Astrocyte (in vitro differentiated cells and primary cell): ENCODE measurements around the gene RASGRP2. TPM values are rescaled to one million over a fixed set of nuclear protein-coding genes. Genes with fewer than 3 reads are reported as not detected.

Experiments
- DNase-seq: peaks from one replicate; pipeline ENCODE4 v3.0.0-alpha.2; 2010; ENCODE audit warnings: low read depth
- FAIRE-seq: peaks from 2 replicates; lab custom pipeline; 2011; peaks lifted over from hg19 to GRCh38; lab: Jason Lieb, UNC
- H2AFZ ChIP-seq: 2 replicates; pipeline ENCODE4 v1.6.0; 2012; ENCODE audit warnings: low read depth, low read length, inconsistent platforms
- H3K27ac ChIP-seq: 2 replicates; pipeline ENCODE4 v1.5.1; 2011; ENCODE audit warnings: low read depth, low read length, inconsistent platforms
- H3K27me3 ChIP-seq: 2 replicates; pipeline ENCODE4 v1.6.0; 2011; ENCODE audit warnings: low read length, inconsistent platforms; ENCODE audit not compliant: insufficient read depth
- H3K36me3 ChIP-seq: 2 replicates; pipeline ENCODE4 v1.5.1; 2011; ENCODE audit warnings: low read length, inconsistent platforms; ENCODE audit not compliant: insufficient read depth
- H3K4me1 ChIP-seq: 2 replicates; pipeline ENCODE4 v1.5.1; 2011; ENCODE audit warnings: low read length, inconsistent platforms; ENCODE audit not compliant: insufficient read depth
- H3K4me2 ChIP-seq: 2 replicates; pipeline ENCODE4 v1.6.0; 2012; ENCODE audit warnings: low read length, inconsistent platforms
- H3K4me3 ChIP-seq: 2 replicates; pipeline ENCODE4 v1.5.1; 2011; ENCODE audit warnings: low read depth, mild to moderate bottlenecking, low read length, inconsistent platforms; ENCODE audit not compliant: insufficient read depth
- H3K79me2 ChIP-seq: 2 replicates; pipeline ENCODE4 v1.6.0; 2012; ENCODE audit warnings: mild to moderate bottlenecking, low read length, inconsistent platforms; ENCODE audit not compliant: insufficient read depth
- H3K9ac ChIP-seq: 2 replicates; pipeline ENCODE4 v1.6.0; 2012; ENCODE audit warnings: mild to moderate bottlenecking, low read length, inconsistent platforms
- H3K9me3 ChIP-seq: 2 replicates; pipeline ENCODE4 v1.5.1; 2012; ENCODE audit warnings: low read depth, mild to moderate bottlenecking, low read length, inconsistent platforms; ENCODE audit not compliant: insufficient read depth
- H4K20me1 ChIP-seq: 2 replicates; pipeline ENCODE4 v1.6.0; 2012; ENCODE audit warnings: low read length, inconsistent platforms; ENCODE audit not compliant: insufficient read depth
- H3K27ac Mint-ChIP-seq: one replicate; pipeline ENCODE4 v1.8.0; 2021; ENCODE audit warnings: mild to moderate bottlenecking, mixed read lengths; ENCODE audit not compliant: unreplicated experiment
- H3K27me3 Mint-ChIP-seq: one replicate; pipeline ENCODE4 v1.8.0; 2021; ENCODE audit warnings: low read depth, mixed read lengths; ENCODE audit not compliant: unreplicated experiment
- H3K36me3 Mint-ChIP-seq: one replicate; pipeline ENCODE4 v1.8.0; 2021; ENCODE audit warnings: low read depth, mixed read lengths; ENCODE audit not compliant: unreplicated experiment
- H3K4me1 Mint-ChIP-seq: one replicate; pipeline ENCODE4 v1.8.0; 2021; ENCODE audit warnings: low read depth, mixed read lengths; ENCODE audit not compliant: unreplicated experiment
- H3K4me3 Mint-ChIP-seq: one replicate; pipeline ENCODE4 v1.8.0; 2021; ENCODE audit warnings: mild to moderate bottlenecking, moderate library complexity, mixed read lengths; ENCODE audit not compliant: unreplicated experiment
- H3K9me3 Mint-ChIP-seq: one replicate; pipeline ENCODE4 v1.8.0; 2021; ENCODE audit warnings: mild to moderate bottlenecking, mixed read lengths; ENCODE audit not compliant: unreplicated experiment
- EZH2 ChIP-seq: IDR thresholded peaks from 2 replicates; pipeline ENCODE4 v1.6.1; 2012; ENCODE audit warnings: mild to moderate bottlenecking, low read length, inconsistent platforms; ENCODE audit not compliant: insufficient read depth
- total RNA-seq: library from RNA; stranded (reverse); gene quantifications from 2 replicates; pipeline ENCODE4 v1.2.1, GENCODE V29; 2021
- TF ChIP-seq, protein P1 (sequence below): IDR thresholded peaks from 2 replicates; pipeline ENCODE4 v1.5.1; 2011; ENCODE audit warnings: low read depth, mild to moderate bottlenecking, inconsistent platforms, low read length, moderate library complexity; ENCODE audit not compliant: insufficient read depth

Gene RASGRP2
- total RNA-seq, 1 donor from 2014 or later = 3.9 TPM

DNA sequence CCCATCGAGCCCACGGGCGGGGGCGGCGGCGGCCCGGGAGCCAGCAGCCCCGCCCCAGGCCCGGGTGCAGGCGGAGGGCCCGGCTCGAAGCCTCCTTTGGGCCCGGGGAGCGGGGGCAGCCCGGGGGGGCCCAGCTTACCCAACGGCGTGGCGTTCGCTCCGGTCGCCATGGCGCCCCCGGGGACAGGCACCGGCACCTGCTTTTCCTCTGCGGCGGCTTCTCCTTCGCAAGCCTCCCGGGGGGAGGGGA lies 34.2 kb upstream of the RASGRP2 start:
- H3K36me3 ChIP-seq = peaks cover 33% of the 10 kb centered on the region
- H3K27ac ChIP-seq = peak overlapping the region; percentile 87
- DNase-seq (no peak), FAIRE-seq (no peak)
- TF ChIP-seq, protein P1, sequence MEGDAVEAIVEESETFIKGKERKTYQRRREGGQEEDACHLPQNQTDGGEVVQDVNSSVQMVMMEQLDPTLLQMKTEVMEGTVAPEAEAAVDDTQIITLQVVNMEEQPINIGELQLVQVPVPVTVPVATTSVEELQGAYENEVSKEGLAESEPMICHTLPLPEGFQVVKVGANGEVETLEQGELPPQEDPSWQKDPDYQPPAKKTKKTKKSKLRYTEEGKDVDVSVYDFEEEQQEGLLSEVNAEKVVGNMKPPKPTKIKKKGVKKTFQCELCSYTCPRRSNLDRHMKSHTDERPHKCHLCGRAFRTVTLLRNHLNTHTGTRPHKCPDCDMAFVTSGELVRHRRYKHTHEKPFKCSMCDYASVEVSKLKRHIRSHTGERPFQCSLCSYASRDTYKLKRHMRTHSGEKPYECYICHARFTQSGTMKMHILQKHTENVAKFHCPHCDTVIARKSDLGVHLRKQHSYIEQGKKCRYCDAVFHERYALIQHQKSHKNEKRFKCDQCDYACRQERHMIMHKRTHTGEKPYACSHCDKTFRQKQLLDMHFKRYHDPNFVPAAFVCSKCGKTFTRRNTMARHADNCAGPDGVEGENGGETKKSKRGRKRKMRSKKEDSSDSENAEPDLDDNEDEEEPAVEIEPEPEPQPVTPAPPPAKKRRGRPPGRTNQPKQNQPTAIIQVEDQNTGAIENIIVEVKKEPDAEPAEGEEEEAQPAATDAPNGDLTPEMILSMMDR = no peak
- TF ChIP-seq EZH2 = no peak
- Mint-ChIP-seq H3K9me3 (no peaks in the 10 kb centered on the region), H3K27ac (no peak overlapping the region), H3K4me3 (no peak overlapping the region), H3K27me3 (no peaks in the 10 kb centered on the region), H3K4me1 (peaks cover 16% of the 10 kb centered on the region), H3K36me3 (peaks cover 4% of the 10 kb centered on the region)
- H4K20me1 ChIP-seq = peaks cover 44% of the 10 kb centered on the region
- H3K4me2 ChIP-seq = peak overlapping the region; percentile 56
- no peak overlapping the region for H2AFZ ChIP-seq
- H3K79me2 ChIP-seq = peaks cover 43% of the 10 kb centered on the region
- peak overlapping the region; percentile 67 for H3K4me3 ChIP-seq
- peaks cover 13% of the 10 kb centered on the region for H3K4me1 ChIP-seq
- H3K9ac ChIP-seq = peak overlapping the region; percentile 93
- H3K9me3 ChIP-seq = no peaks in the 10 kb centered on the region
- H3K27me3 ChIP-seq = no peaks in the 10 kb centered on the region

DNA sequence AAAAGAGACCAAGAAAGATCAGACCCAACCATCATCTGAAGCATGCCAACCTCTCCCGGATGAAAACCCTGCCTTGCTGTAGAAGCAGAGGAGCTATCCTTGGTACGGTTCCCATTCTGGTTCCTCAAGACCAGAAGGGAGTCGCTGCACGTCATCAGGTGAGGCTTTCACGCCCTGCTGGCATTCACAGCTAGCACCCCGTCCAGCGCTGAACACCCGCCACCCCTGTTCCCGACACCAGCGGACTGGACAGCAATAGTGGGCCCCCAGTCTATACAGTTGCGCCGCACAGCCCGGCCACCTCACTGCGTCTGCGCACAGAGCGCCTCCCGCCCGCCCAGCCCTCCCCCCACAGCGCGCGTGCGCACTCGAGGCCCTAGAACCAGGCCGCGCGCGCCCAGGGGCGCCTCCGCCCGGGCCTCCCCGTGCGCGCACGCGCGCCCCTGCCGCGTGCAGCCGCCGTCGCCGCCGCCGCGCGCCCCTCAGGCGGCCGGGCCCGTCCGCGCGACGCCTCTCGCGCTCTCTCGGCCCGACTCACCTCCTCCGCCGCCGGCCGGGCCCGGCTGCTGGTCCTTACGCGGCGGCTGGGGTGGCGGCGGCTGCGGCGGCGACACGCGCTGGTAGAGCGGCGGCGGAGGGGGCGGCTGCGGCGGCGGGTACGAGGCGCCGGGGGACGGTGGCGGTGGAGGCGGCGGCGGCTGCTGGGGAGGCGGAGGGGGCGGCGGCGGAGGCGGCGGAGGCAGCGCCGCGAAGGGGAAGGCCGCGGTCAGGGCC lies 33.7 kb upstream of the RASGRP2 start:
- peaks cover 13% of the 10 kb centered on the region for H3K4me1 ChIP-seq
- H3K4me3 ChIP-seq = peak overlapping the region; percentile 99
- FAIRE-seq = no peak
- H3K27me3 Mint-ChIP-seq = no peaks in the 10 kb centered on the region
- H3K36me3 ChIP-seq = peaks cover 39% of the 10 kb centered on the region
- H2AFZ ChIP-seq = no peak overlapping the region
- H3K4me2 ChIP-seq = peak overlapping the region; percentile 92
- H3K36me3 Mint-ChIP-seq = peaks cover 6% of the 10 kb centered on the region
- peaks cover 17% of the 10 kb centered on the region for H3K4me1 Mint-ChIP-seq
- H3K27me3 ChIP-seq = no peaks in the 10 kb centered on the region
- peak overlapping the region; percentile 98 for H3K4me3 Mint-ChIP-seq
- peaks cover 49% of the 10 kb centered on the region for H4K20me1 ChIP-seq
- H3K9ac ChIP-seq = peak overlapping the region; percentile 93
- peak overlapping the region; percentile 89 for H3K27ac Mint-ChIP-seq
- no peaks in the 10 kb centered on the region for H3K9me3 ChIP-seq
- H3K9me3 Mint-ChIP-seq = no peaks in the 10 kb centered on the region
- H3K27ac ChIP-seq = peak overlapping the region; percentile 87
- no peak for TF ChIP-seq EZH2
- TF ChIP-seq, protein P1 = no peak
- peak; percentile 68 for DNase-seq
- peaks cover 48% of the 10 kb centered on the region for H3K79me2 ChIP-seq

DNA sequence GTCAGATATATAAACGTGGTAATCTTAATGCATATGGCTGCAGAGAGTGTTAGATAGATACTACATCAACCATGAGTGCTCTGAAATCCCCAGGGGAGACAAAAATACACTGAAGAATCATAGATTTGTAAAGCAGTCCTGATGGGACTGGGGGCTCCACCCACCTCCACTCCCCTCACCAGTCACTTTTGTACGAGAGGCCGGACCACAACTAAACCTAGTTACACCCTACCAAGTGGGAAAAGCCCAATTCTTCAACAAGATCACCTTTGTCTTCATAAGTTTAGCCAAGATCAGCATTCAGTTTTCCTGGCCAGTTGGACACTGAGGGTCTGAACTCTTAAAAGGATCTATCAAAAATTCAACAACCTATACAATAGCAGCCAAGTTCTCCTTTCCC lies 32.9 kb upstream of the RASGRP2 start:
- Mint-ChIP-seq H3K27ac (peak overlapping the region; percentile 89), H3K4me1 (peaks cover 19% of the 10 kb centered on the region), H3K27me3 (no peaks in the 10 kb centered on the region), H3K4me3 (peak overlapping the region; percentile 98), H3K9me3 (no peaks in the 10 kb centered on the region), H3K36me3 (peaks cover 6% of the 10 kb centered on the region)
- Histone ChIP-seq H3K9me3 (no peaks in the 10 kb centered on the region), H3K4me1 (peaks cover 13% of the 10 kb centered on the region), H3K4me2 (peak overlapping the region; percentile 92), H4K20me1 (peaks cover 57% of the 10 kb centered on the region), H3K27me3 (no peaks in the 10 kb centered on the region), H3K4me3 (peak overlapping the region; percentile 99), H3K36me3 (peaks cover 46% of the 10 kb centered on the region), H2AFZ (no peak overlapping the region), H3K9ac (peak overlapping the region; percentile 93), H3K27ac (peak overlapping the region; percentile 65), H3K79me2 (peaks cover 56% of the 10 kb centered on the region)
- no peak for TF ChIP-seq EZH2
- TF ChIP-seq, protein P1 = no peak
- DNase-seq = no peak
- no peak for FAIRE-seq
